Measurements from ENCODE around the gene MARK4. TPM values are rescaled to one million over a fixed set of nuclear protein-coding genes. Genes with fewer than 3 reads are reported as not detected.

Gene MARK4
- total RNA-seq, 1 donor from 2014 or later: 19.7 TPM

- ATAC-seq (ENCODE audit: poor library complexity): no peak
- no peak for DNase-seq
- intact Hi-C loops (cut with DNase I): loop anchor here (10.0 kb wide), 1 partner anchor 443 kb away; the partner anchor contains the start of gene APOE
Measured at GRCh38 chr19:45347570-45348366, 96.7 kb downstream of the MARK4 start.

GRCh38 chr19:45348367-45349125, 97.5 kb downstream of the MARK4 start:
- no peak for DNase-seq
- intact Hi-C loops (cut with DNase I): loop anchor here (10.0 kb wide), 1 partner anchor 444 kb away; the partner anchor contains the start of gene APOE
- no peak for ATAC-seq (ENCODE audit: poor library complexity)

GRCh38 chr19:45349126-45349415, 98.0 kb downstream of the MARK4 start:
- no peak for DNase-seq
- no peak for ATAC-seq (ENCODE audit: poor library complexity)
- intact Hi-C loops (cut with DNase I): loop anchor here (10.0 kb wide), 1 partner anchor 444 kb away; the partner anchor contains the start of gene APOE

- intact Hi-C loops (cut with DNase I): loop anchor here (10.0 kb wide), 1 partner anchor 445 kb away; the partner anchor contains the start of gene APOE
- DNase-seq: no peak
- no peak for ATAC-seq (ENCODE audit: poor library complexity)
Measured at GRCh38 chr19:45349430-45349941, 98.4 kb downstream of the MARK4 start.

GRCh38 chr19:45350477-45351058, 99.5 kb downstream of the MARK4 start:
- intact Hi-C loops (cut with DNase I): no loop called here
- DNase-seq (no peak), ATAC-seq (ENCODE audit: poor library complexity) (no peak)

- intact Hi-C loops (cut with DNase I): no loop called here
- no peak for ATAC-seq (ENCODE audit: poor library complexity)
- DNase-seq: no peak
Measured at GRCh38 chr19:45351401-45351952, 100.4 kb downstream of the MARK4 start.

- DNase-seq: no peak
- no peak for ATAC-seq (ENCODE audit: poor library complexity)
- intact Hi-C loops (cut with DNase I): no loop called here
Measured at GRCh38 chr19:45352062-45352461, 101.0 kb downstream of the MARK4 start.

GRCh38 chr19:45352471-45352870, 101.4 kb downstream of the MARK4 start:
- no peak for DNase-seq
- intact Hi-C loops (cut with DNase I): no loop called here
- ATAC-seq (ENCODE audit: poor library complexity): no peak

GRCh38 chr19:45352914-45353796, 102.1 kb downstream of the MARK4 start:
- ATAC-seq (ENCODE audit: poor library complexity) (no peak), DNase-seq (no peak)
- intact Hi-C loops (cut with DNase I): no loop called here

GRCh38 chr19:45354241-45354842, 103.3 kb downstream of the MARK4 start:
- no peak for ATAC-seq (ENCODE audit: poor library complexity)
- no peak for DNase-seq
- intact Hi-C loops (cut with DNase I): no loop called here

Other genes starting within 250 kb of the MARK4 start
- 2.9 TPM for gene RELB, start 249.8 kb upstream of the MARK4 start, total RNA-seq
- gene CLASRP, start 212.2 kb upstream of the MARK4 start, total RNA-seq: 31.7 TPM
- gene ZNF296, start 174.8 kb upstream of the MARK4 start, total RNA-seq: 0.32 TPM
- gene GEMIN7, start 172.0 kb upstream of the MARK4 start, total RNA-seq: 14.7 TPM
- gene PPP1R37, start 158.1 kb upstream of the MARK4 start, total RNA-seq: 13.7 TPM
- gene NKPD1, start 90.3 kb upstream of the MARK4 start, total RNA-seq: not detected
- 15.0 TPM for gene TRAPPC6A, start 73.0 kb upstream of the MARK4 start, total RNA-seq
- gene BLOC1S3, start 72.5 kb upstream of the MARK4 start, total RNA-seq: 3.6 TPM
- 1.3 TPM for gene EXOC3L2, start 5.9 kb upstream of the MARK4 start, total RNA-seq
- 6,434 TPM for gene CKM, start 71.6 kb downstream of the MARK4 start, total RNA-seq
- gene KLC3, start 89.5 kb downstream of the MARK4 start, total RNA-seq: not detected
- 11.2 TPM for gene ERCC2, start 119.3 kb downstream of the MARK4 start, total RNA-seq
- 207 TPM for gene PPP1R13L, start 153.8 kb downstream of the MARK4 start, total RNA-seq
- gene POLR1G, start 155.4 kb downstream of the MARK4 start, total RNA-seq: 7.7 TPM
- gene ERCC1, start 172.6 kb downstream of the MARK4 start, total RNA-seq: 163 TPM
- gene FOSB, start 216.7 kb downstream of the MARK4 start, total RNA-seq: 0.51 TPM
- 29.9 TPM for gene RTN2, start 245.8 kb downstream of the MARK4 start, total RNA-seq
- gene PPM1N, start 247.2 kb downstream of the MARK4 start, total RNA-seq: 0.75 TPM